GM12892 (cell line): Measurements from ENCODE around the gene ALK.

Experiments used
- DNase-seq: peaks from one replicate; pipeline ENCODE4 v3.0.0; 2011; ENCODE audit not compliant: insufficient read length
- FAIRE-seq: peaks from 2 replicates; lab custom pipeline; 2011; peaks lifted over from hg19 to GRCh38; lab: Jason Lieb, UNC
- POLR2A ChIP-seq: IDR thresholded peaks from 2 replicates; pipeline ENCODE4 v1.6.1; 2011; ENCODE audit warnings: low read depth, low read length, control low read depth
- POLR2AphosphoS5 ChIP-seq: IDR thresholded peaks from 2 replicates; pipeline ENCODE4 v1.6.1; 2011; ENCODE audit warnings: low read depth, low read length, control low read depth
- TAF1 ChIP-seq: IDR thresholded peaks from 2 replicates; pipeline ENCODE4 v1.6.1; 2011; ENCODE audit warnings: low read depth, mild to moderate bottlenecking, control low read depth, low read length, borderline replicate concordance

Gene ALK

DNA sequence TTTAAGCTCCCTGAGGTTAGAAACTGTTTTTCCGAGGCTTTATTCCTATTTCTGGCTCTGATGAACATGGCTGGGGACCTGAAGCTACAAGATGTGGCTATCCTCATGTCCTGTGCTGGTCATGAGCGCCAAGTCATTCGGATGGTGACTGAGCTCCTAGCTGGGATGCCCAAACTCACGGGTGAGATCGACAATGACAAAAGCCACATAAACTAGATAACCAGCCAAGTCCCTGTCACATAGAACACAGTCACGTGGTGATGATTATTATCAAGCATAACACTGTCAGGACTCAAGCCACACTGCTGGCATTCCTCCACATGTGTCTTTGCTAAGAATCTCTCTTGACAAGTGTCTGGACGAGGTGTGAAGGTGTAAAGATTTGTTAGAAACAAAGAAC lies 531.2 kb downstream of the ALK start:
- DNase-seq (no peak), FAIRE-seq (no peak)
- TF ChIP-seq TAF1 (no peak), POLR2AphosphoS5 (no peak), POLR2A (no peak)

DNA sequence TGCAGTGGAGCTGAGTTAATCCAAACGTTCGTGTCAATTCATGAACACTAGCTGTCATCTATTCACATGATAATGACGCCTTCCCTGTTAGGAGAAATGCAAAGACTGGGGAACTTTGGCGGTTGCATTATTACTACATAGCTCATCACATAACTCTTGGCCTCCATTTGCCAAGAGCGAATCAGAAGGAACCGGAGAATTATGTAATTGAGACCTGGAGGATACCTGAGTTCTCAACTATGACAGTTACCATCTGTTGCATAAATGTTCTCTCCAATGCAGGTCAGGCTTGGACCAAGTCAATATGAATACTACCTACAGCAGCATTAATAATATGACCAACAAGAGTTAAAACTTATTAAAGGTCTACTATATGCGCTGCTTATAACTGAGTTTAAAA lies 531.7 kb downstream of the ALK start:
- TF ChIP-seq POLR2A (no peak), POLR2AphosphoS5 (no peak), TAF1 (no peak)
- FAIRE-seq (no peak), DNase-seq (no peak)

DNA sequence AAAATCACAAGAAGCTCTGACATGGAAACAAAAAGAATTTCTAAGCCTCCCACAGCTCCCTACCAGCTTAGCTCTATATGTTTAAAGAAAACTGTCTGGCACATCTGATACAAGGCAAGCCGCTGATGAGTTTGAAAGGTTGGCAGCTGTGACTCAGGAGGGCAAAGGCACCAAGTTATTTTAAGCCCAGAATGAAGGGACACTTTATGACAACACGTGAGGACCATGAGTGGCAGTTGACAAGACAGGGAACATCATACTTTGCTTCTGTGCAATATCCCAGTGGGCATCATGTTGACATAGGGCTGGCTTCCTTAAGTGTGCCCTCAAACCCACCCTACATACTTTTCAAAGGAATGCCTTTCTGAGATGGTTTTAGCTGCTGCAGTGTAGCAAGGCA lies 533.3 kb downstream of the ALK start:
- TF ChIP-seq TAF1: no peak
- DNase-seq (no peak), FAIRE-seq (no peak)

DNA sequence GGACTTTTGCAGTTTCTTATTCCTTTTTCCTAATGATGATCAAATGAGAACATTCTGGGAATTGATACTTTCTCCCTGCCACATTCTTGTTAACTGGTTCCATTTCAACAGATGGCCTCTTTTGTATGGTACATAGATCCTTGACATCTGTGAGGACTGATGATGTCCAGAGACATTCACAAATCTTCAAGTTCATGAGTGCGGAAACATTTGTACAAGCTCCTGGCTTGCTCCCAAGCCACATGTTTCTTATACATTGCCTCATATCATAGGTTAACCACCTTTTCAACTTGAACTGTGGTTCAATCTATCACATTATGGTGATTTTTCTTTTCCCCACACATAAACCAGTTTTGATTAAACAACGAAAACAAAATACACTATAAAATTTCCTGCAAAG lies 538.9 kb downstream of the ALK start:
- DNase-seq (no peak), FAIRE-seq (no peak)
- TF ChIP-seq POLR2A: no peak
- no peak for TF ChIP-seq POLR2AphosphoS5
- no peak for TF ChIP-seq TAF1

DNA sequence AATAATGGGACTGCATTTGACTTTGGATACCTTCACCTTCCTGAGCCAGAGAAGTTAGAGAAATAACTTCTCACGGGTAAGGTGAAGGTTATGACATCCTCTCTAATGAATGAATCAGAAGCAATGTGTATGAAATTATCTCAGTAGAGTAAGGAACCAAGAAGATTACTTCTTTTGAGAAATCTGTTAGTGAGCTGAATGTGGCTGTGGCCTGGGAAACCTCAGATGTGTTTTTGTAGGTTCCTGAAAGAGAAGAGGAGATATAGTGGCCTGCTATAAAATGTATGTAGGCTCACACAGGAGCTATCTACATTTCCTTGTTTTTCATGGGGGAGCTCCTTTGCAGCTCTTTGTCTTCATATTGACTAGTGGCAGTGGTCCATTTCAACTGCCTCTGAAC lies 543.6 kb downstream of the ALK start:
- no peak for TF ChIP-seq POLR2A
- TF ChIP-seq TAF1: no peak
- TF ChIP-seq POLR2AphosphoS5: no peak
- FAIRE-seq: no peak
- no peak for DNase-seq

DNA sequence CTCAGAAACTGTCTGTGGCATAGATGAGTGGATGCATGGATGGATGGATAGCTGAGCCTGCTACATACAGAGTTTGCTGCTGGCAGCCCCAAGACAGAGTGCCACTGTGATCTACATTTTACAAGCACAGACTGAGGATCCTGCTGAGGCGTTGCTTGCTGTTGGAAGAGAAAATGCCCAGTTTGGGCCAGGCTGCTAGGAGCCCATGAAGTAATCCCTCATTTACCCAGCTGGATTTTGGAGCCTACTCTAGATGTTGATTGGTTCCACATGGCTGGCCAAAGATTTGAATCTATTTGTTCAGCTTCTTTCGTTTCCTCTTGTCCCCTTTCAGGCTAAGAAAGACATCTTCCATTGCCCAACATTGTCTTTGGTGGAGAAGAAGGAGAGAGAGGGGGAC lies 544.8 kb downstream of the ALK start:
- FAIRE-seq (no peak), DNase-seq (no peak)
- TF ChIP-seq POLR2A (no peak), POLR2AphosphoS5 (no peak), TAF1 (no peak)

DNA sequence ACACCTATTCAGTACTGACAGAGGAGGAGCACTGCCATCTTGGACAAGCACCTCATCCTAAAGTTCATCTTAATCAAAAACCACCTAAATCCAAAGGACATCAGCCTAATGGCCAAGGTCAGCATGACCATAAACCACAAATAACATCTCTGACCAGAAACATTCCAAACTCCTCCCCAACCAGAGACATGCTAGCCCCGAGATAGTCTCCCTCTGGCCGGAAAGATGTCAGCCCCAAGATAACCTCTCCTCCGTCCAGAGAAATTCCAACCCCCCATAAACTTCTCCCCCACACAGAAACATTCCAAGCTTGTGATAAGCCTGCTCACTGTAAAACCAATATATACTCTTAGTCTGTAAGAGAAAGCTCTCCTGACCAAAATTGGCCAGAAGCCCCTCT lies 545.5 kb downstream of the ALK start:
- DNase-seq (no peak), FAIRE-seq (no peak)
- TF ChIP-seq POLR2AphosphoS5: no peak
- no peak for TF ChIP-seq POLR2A
- no peak for TF ChIP-seq TAF1

DNA sequence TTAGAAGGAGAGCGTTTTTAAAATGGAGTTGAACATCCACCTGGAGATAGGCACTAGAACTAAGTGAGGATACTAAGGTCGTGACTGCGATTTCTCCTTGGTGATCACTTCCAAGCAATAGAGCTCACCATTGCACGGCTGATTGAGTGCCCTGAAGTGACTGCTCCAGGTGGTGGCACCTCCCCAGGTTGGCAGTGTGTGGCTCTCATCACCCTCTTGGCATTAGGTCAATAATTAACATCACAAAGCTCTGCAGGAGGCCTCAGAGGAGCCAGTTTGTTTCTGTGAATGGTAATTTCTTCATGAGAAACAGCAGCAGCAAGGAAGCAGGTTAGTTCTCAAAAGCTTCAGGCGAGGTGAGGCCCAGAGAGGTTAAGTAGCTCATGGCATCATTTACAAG lies 546.6 kb downstream of the ALK start:
- DNase-seq (no peak), FAIRE-seq (no peak)
- TF ChIP-seq POLR2AphosphoS5 (no peak), POLR2A (no peak), TAF1 (no peak)

DNA sequence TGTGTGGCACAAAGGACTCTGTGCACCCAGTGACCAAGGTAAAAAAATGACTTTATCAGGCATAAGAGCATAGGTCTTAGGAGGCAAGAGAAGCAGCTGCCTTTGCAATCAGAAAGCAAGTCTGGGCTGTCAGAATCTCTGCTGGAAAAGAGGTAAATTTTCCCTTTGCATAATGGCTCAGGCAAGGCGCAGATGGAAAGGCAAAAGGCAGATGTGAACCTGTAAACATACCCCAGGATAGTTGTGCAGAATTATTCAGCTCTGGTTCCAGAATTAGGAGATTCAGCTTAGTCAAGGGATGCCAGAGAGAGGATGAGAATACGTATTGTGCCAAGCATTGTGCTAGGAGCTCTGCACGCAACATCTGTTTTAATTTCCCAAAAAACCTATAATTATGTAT lies 547.5 kb downstream of the ALK start:
- DNase-seq (no peak), FAIRE-seq (no peak)
- TF ChIP-seq TAF1 (no peak), POLR2AphosphoS5 (no peak), POLR2A (no peak)

DNA sequence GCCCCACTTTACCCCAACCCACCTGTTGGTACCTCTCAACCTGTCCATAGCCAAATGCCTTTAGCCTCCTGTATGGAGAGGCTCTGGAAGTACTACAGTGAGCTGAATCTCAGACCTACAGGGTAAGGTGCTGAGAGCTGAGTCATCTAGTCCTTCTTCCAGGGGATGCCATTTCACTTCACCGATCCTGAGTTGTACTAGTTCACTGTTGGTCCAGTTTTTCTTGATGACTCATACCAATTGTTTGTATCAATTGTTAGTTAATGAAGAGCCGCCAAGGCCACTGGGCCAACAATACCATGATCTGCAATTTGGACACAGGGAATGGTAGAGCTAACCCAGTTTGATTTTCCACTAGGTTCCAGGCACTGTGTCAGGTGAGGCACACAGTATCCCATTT lies 549.2 kb downstream of the ALK start:
- TF ChIP-seq POLR2AphosphoS5: no peak
- DNase-seq (no peak), FAIRE-seq (no peak)

DNA sequence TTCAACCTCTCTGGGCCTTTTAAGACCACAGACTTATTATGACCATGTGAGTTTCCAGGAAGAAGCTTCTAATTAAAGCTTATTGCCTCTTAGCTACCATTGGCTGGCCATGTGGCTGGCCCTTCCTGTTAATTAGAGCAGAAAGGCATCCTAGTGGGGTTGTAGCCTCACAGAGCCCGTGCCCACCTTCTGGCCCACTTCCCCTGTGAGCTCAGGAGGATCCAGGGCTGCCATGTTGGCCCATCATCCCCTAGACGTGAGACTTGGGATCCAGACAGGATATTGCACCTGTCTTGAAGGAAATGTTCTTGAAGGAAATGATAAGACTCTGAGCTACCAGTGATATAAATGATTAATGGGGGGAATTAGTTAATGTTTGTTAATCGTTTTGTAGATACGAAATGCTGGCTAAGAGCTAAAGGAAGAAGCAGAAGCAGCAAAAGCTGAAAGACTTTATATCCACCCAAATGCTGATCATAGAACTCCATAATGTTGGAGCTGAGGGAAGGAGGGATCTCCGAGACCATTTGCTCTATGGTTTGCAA lies 550.7 kb downstream of the ALK start:
- FAIRE-seq (no peak), DNase-seq (no peak)
- TF ChIP-seq TAF1 (no peak), POLR2AphosphoS5 (no peak), POLR2A (no peak)

DNA sequence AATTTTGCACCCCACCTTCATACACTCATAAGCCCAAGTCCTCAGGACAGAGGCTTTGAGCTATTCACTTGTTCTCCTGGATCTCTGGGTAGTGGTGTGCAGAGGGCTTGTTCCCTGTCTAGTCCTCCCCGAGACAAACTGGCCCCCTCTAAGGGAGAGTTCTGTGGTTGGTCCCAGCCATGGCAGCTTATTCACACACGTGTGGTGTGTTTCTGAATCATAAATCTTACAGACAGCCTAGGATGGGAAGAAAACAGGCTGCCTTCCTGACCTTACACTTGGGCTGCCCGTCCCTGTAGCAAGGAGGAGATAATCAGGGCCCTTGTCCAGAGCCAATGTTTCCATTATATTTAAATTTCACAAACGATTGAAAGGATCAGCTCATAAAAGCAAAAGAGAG lies 551.2 kb downstream of the ALK start:
- TF ChIP-seq POLR2A: no peak
- TF ChIP-seq TAF1: no peak
- no peak for TF ChIP-seq POLR2AphosphoS5
- DNase-seq (no peak), FAIRE-seq (no peak)

DNA sequence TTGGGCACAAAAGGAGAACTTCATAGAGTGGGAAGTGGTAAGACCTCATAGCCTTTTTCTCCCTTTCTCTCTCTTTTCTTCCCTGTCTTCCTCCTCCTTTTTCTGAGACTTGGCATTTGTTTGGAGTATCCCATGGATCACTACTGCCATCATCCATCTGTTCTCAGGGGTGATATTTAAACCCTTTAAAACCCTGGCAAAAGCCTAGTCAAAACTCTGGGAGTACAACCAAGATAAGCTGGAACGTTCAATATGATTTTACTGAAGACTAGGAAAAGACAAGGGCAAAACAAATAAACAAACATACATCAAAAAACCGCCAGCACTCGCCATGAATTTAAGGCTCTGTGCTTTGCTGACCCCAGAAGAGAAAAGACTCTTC lies 552.7 kb downstream of the ALK start:
- TF ChIP-seq TAF1 (no peak), POLR2A (no peak), POLR2AphosphoS5 (no peak)
- DNase-seq: no peak
- no peak for FAIRE-seq
